ENCODE data around the gene FOXN1. TPM values are rescaled to one million over a fixed set of nuclear protein-coding genes. Genes with fewer than 3 reads are reported as not detected.

The FOXN1 gene
- total RNA-seq, 1 experiment from 2014 or later, result not detected

- Mint-ChIP-seq H3K9me3 (ENCODE audit: low read depth, unreplicated experiment) (no peaks in the 10 kb centered on the region), H3K4me3 (ENCODE audit: low read depth, unreplicated experiment) (no peak overlapping the region), H3K27ac (ENCODE audit: unreplicated experiment) (no peak overlapping the region), H3K27me3 (ENCODE audit: unreplicated experiment) (peaks cover 87% of the 10 kb centered on the region), H3K36me3 (ENCODE audit: insufficient read depth, unreplicated experiment) (no peaks in the 10 kb centered on the region), H3K4me1 (ENCODE audit: low read depth, unreplicated experiment) (no peaks in the 10 kb centered on the region)
- CTCF ChIA-PET, result interaction anchor here (0.9 kb wide), 1 partner anchor 17 kb away, joined by 3 read pairs; no protein-coding TSS in a partner anchor
- TF ChIP-seq CTCF (IDR thresholded peaks at IDR 0.05; ENCODE audit: unreplicated experiment), result no peak
- DNase-seq, result no peak
- no TSS peak for BruUV-seq (replicated peaks)
- intact Hi-C loops (cut with micrococcal nuclease; ENCODE audit: unreplicated experiment), result no loop called here
These were observed 36.8 kb upstream of the FOXN1 start for GRCh38 chr17:28469376-28469775.

GRCh38 chr17:28470266-28470913, 35.8 kb upstream of the FOXN1 start:
- Mint-ChIP-seq H3K9me3 (ENCODE audit: low read depth, unreplicated experiment) (no peaks in the 10 kb centered on the region), H3K27me3 (ENCODE audit: unreplicated experiment) (peaks cover 91% of the 10 kb centered on the region), H3K27ac (ENCODE audit: unreplicated experiment) (no peak overlapping the region), H3K36me3 (ENCODE audit: insufficient read depth, unreplicated experiment) (no peaks in the 10 kb centered on the region), H3K4me3 (ENCODE audit: low read depth, unreplicated experiment) (no peak overlapping the region), H3K4me1 (ENCODE audit: low read depth, unreplicated experiment) (peaks cover 5% of the 10 kb centered on the region)
- intact Hi-C loops (cut with micrococcal nuclease; ENCODE audit: unreplicated experiment), result no loop called here
- CTCF ChIA-PET, result no interaction called here
- DNase-seq, result no peak
- TF ChIP-seq CTCF (IDR thresholded peaks at IDR 0.05; ENCODE audit: unreplicated experiment), result no peak
- no TSS peak for BruUV-seq (replicated peaks)

- Mint-ChIP-seq H3K4me1 (ENCODE audit: low read depth, unreplicated experiment) (peaks cover 11% of the 10 kb centered on the region), H3K36me3 (ENCODE audit: insufficient read depth, unreplicated experiment) (no peaks in the 10 kb centered on the region), H3K27ac (ENCODE audit: unreplicated experiment) (no peak overlapping the region), H3K9me3 (ENCODE audit: low read depth, unreplicated experiment) (no peaks in the 10 kb centered on the region), H3K27me3 (ENCODE audit: unreplicated experiment) (peaks cover 91% of the 10 kb centered on the region), H3K4me3 (ENCODE audit: low read depth, unreplicated experiment) (no peak overlapping the region)
- no peak for TF ChIP-seq CTCF (IDR thresholded peaks at IDR 0.05; ENCODE audit: unreplicated experiment)
- intact Hi-C loops (cut with micrococcal nuclease; ENCODE audit: unreplicated experiment), result no loop called here
- no TSS peak for BruUV-seq (replicated peaks)
- DNase-seq, result no peak
- CTCF ChIA-PET, result no interaction called here
These were observed 35.2 kb upstream of the FOXN1 start for GRCh38 chr17:28470914-28471366.

GRCh38 chr17:28471531-28472342, 34.4 kb upstream of the FOXN1 start:
- Mint-ChIP-seq H3K4me3 (ENCODE audit: low read depth, unreplicated experiment) (no peak overlapping the region), H3K27me3 (ENCODE audit: unreplicated experiment) (peaks cover 91% of the 10 kb centered on the region), H3K4me1 (ENCODE audit: low read depth, unreplicated experiment) (peaks cover 14% of the 10 kb centered on the region), H3K36me3 (ENCODE audit: insufficient read depth, unreplicated experiment) (no peaks in the 10 kb centered on the region), H3K27ac (ENCODE audit: unreplicated experiment) (no peak overlapping the region), H3K9me3 (ENCODE audit: low read depth, unreplicated experiment) (no peaks in the 10 kb centered on the region)
- no TSS peak for BruUV-seq (replicated peaks)
- CTCF ChIA-PET, result no interaction called here
- intact Hi-C loops (cut with micrococcal nuclease; ENCODE audit: unreplicated experiment), result no loop called here
- TF ChIP-seq CTCF (IDR thresholded peaks at IDR 0.05; ENCODE audit: unreplicated experiment), result no peak
- no peak for DNase-seq
